ENCODE measurements around the gene MRTFA.

Gene MRTFA

DNA sequence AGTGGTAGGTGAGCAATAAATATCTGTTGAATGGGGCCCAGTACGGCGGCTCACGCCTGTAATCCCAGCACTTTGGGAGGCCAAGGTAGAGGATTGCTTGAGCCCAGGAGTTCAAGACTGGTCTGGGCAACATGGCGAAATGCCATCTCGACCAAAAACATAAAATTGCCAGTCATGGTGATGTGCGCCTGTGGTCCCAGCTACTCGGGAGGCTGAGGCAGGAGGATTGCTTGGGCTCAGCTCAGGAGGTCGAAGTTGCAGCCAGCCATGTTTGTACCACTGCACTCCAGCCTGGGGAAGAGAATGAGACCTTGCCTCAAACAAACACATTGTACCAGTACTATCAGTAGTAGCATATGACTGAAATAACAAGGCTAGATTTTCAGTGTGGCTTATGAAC is 262.0 kb downstream of the MRTFA start:
- no peaks in the 10 kb centered on the region for H3K9me3 Mint-ChIP-seq
- H3K27ac Mint-ChIP-seq = no peak overlapping the region
- H3K4me1 Mint-ChIP-seq (ENCODE audit: low read depth in 2 of 2) = peaks cover 24% of the 10 kb centered on the region in 2 donors
- ATAC-seq (replicated peaks) (no peak), DNase-seq (no peak)
- no peak overlapping the region for H3K4me3 Mint-ChIP-seq
- no peaks in the 10 kb centered on the region for H3K27me3 Mint-ChIP-seq
- peaks cover 6% of the 10 kb centered on the region for H3K36me3 Mint-ChIP-seq (ENCODE audit: insufficient read depth)

DNA sequence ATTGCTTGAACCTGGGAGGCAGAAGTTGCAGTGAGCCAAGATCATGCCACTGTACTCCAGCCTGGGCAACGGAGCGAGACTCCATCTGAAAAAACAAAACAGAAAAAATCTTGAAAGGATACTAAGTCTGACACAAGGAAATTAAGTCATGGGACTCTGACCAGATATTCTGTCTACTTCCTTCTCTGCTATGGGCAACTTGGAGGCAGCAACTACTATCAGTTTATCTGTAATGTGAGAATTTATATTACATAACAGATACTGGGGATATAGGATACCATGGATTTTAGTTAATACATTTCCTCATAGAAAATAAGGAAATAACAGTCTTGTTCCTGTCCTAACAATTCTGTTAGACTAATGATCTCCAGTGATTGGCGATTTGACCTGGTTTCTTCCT is 267.7 kb downstream of the MRTFA start:
- H3K27ac Mint-ChIP-seq = no peak overlapping the region
- no peak overlapping the region for H3K4me3 Mint-ChIP-seq
- ATAC-seq (replicated peaks) = no peak
- DNase-seq = no peak
- peaks cover 45% of the 10 kb centered on the region for H3K36me3 Mint-ChIP-seq (ENCODE audit: insufficient read depth)
- H3K4me1 Mint-ChIP-seq (ENCODE audit: low read depth in 2 of 2) = peaks cover 13 to 17% of the 10 kb centered on the region in 2 donors
- H3K27me3 Mint-ChIP-seq = no peaks in the 10 kb centered on the region
- H3K9me3 Mint-ChIP-seq = no peaks in the 10 kb centered on the region

GRCh38 chr22:40368016-40368415 is 268.5 kb downstream of the MRTFA start:
- no peak overlapping the region for H3K27ac Mint-ChIP-seq
- DNase-seq (no peak), ATAC-seq (replicated peaks) (no peak)
- H3K4me1 Mint-ChIP-seq (ENCODE audit: low read depth in 2 of 2) = peaks cover 13 to 15% of the 10 kb centered on the region in 2 donors
- no peak overlapping the region for H3K4me3 Mint-ChIP-seq
- peaks cover 54% of the 10 kb centered on the region for H3K36me3 Mint-ChIP-seq (ENCODE audit: insufficient read depth)
- no peaks in the 10 kb centered on the region for H3K9me3 Mint-ChIP-seq
- no peaks in the 10 kb centered on the region for H3K27me3 Mint-ChIP-seq

- H3K27ac Mint-ChIP-seq = no peak overlapping the region
- H3K27me3 Mint-ChIP-seq = no peaks in the 10 kb centered on the region
- no peak for DNase-seq
- H3K4me3 Mint-ChIP-seq = no peak overlapping the region
- H3K4me1 Mint-ChIP-seq (ENCODE audit: low read depth in 2 of 2) = peaks cover 8 to 13% of the 10 kb centered on the region in 2 donors
- H3K36me3 Mint-ChIP-seq (ENCODE audit: insufficient read depth) = peaks cover 60% of the 10 kb centered on the region
- H3K9me3 Mint-ChIP-seq = no peaks in the 10 kb centered on the region
- ATAC-seq (replicated peaks) = no peak
Measured at GRCh38 chr22:40367342-40367741, 269.2 kb downstream of the MRTFA start.

GRCh38 chr22:40366068-40366467 is 270.5 kb downstream of the MRTFA start:
- Mint-ChIP-seq H3K27me3 (no peaks in the 10 kb centered on the region), H3K36me3 (ENCODE audit: insufficient read depth) (peaks cover 71% of the 10 kb centered on the region), H3K9me3 (no peaks in the 10 kb centered on the region), H3K27ac (peak overlapping the region in 1 of 2 donors; percentile 22), H3K4me3 (no peak overlapping the region), H3K4me1 (ENCODE audit: low read depth in 2 of 2) (peaks cover 3 to 11% of the 10 kb centered on the region in 2 donors)
- ATAC-seq (replicated peaks) = no peak
- DNase-seq = no peak

- Mint-ChIP-seq H3K36me3 (ENCODE audit: insufficient read depth) (peaks cover 84% of the 10 kb centered on the region), H3K4me1 (ENCODE audit: low read depth in 2 of 2) (peaks cover 0 to 6% of the 10 kb centered on the region in 2 donors), H3K4me3 (no peak overlapping the region), H3K27ac (no peak overlapping the region), H3K27me3 (no peaks in the 10 kb centered on the region), H3K9me3 (no peaks in the 10 kb centered on the region)
- DNase-seq = no peak
- no peak for ATAC-seq (replicated peaks)
Measured at GRCh38 chr22:40364431-40364830, 272.1 kb downstream of the MRTFA start.

DNA sequence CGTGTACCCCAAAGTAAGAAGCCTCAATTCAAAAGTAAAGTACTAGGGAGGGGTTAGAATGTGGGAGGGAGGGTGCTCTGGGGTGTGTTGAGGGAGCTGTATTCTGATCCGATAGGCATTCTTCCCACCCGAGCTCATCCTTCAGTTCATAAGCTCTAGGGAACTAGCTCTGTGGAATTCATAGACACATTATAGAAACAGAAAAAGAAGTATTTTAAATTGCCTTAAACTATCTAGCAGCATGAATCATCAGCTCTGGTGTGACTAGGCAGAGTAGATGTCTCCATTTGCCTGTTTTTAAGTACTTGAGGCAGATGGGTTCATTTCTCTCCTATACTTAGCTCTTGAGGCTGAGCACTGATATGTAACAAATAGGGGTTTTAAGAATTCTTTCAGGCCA is 273.5 kb downstream of the MRTFA start:
- no peaks in the 10 kb centered on the region for H3K9me3 Mint-ChIP-seq
- H3K4me1 Mint-ChIP-seq (ENCODE audit: low read depth in 2 of 2) = peaks cover 0 to 6% of the 10 kb centered on the region in 2 donors
- H3K27me3 Mint-ChIP-seq = no peaks in the 10 kb centered on the region
- H3K4me3 Mint-ChIP-seq = no peak overlapping the region
- ATAC-seq (replicated peaks) (no peak), DNase-seq (no peak)
- no peak overlapping the region for H3K27ac Mint-ChIP-seq
- H3K36me3 Mint-ChIP-seq (ENCODE audit: insufficient read depth) = peaks cover 94% of the 10 kb centered on the region

GRCh38 chr22:40361100-40361499 is 275.4 kb downstream of the MRTFA start:
- no peak for DNase-seq
- peaks cover 3 to 6% of the 10 kb centered on the region in 2 donors for H3K4me1 Mint-ChIP-seq (ENCODE audit: low read depth in 2 of 2)
- H3K9me3 Mint-ChIP-seq = no peaks in the 10 kb centered on the region
- H3K27ac Mint-ChIP-seq = peak overlapping the region in 1 of 2 donors; percentile 49
- H3K36me3 Mint-ChIP-seq (ENCODE audit: insufficient read depth) = peaks cover 98% of the 10 kb centered on the region
- no peaks in the 10 kb centered on the region for H3K27me3 Mint-ChIP-seq
- no peak for ATAC-seq (replicated peaks)
- no peak overlapping the region for H3K4me3 Mint-ChIP-seq

Measured in effector memory CD8-positive, alpha-beta T cell (primary cell).